Tibial nerve (tissue), 4 donors: Measurements from ENCODE around the gene LRRC4. TPM values are rescaled to one million over a fixed set of nuclear protein-coding genes. Genes with fewer than 3 reads are reported as not detected.

Experiments used
- DNase-seq, 2 donors: peaks; one replicate each; pipeline ENCODE4 v3.0.0-alpha.2; 2019; ENCODE audit warnings: low spot score in 2 of 2
- H3K27ac ChIP-seq, 4 donors: fragments of 200-600 bp; sonication (generic) in 3 of 4; one replicate each; pipeline ENCODE4 v1.5.1; 2017 to 2019; ENCODE audit warnings: mild to moderate bottlenecking in 1 of 4
- H3K27me3 ChIP-seq, 2 donors: fragments of 200-600 bp; sonication (generic) in 1 of 2; one replicate each; pipeline versions ENCODE4 v1.5.1 to v1.6.0; 2017 to 2019
- H3K36me3 ChIP-seq, 3 donors: fragments of 200-600 bp; sonication (generic); one replicate each; pipeline ENCODE4 v1.5.1; 2018 to 2019
- H3K4me1 ChIP-seq, 4 donors: fragments of 200-600 bp; sonication (generic) in 3 of 4; one replicate each; pipeline ENCODE4 v1.5.1; 2017 to 2019
- H3K4me3 ChIP-seq, 4 donors: fragments of 200-600 bp; sonication (generic) in 3 of 4; one replicate each; pipeline ENCODE4 v1.5.1; 2017 to 2019; ENCODE audit warnings: mild to moderate bottlenecking in 1 of 4, moderate library complexity in 1 of 4
- H3K9me3 ChIP-seq, 4 donors: fragments of 200-600 bp; sonication (generic) in 3 of 4; one replicate each; pipeline ENCODE4 v1.5.1; 2017 to 2019
- CTCF ChIP-seq, 5 experiments: fragments of 200-600 bp in 3 of 5; fragments of 450-650 bp in 2 of 5; sonication (generic) in 3 of 5; IDR thresholded peaks; one replicate each; pipeline ENCODE4 v1.5.1; 2016 to 2019; ENCODE audit warnings: antibody characterized with exemption in 5 of 5, mild to moderate bottlenecking in 3 of 5, moderate library complexity in 2 of 5
- EP300 ChIP-seq, 2 donors: sonication (generic); formaldehyde crosslinking; IDR thresholded peaks; one replicate each; pipeline ENCODE4 v1.6.1; 2017; ENCODE audit warnings: antibody characterized with exemption in 2 of 2, mild to moderate bottlenecking in 1 of 2
- POLR2A ChIP-seq, 2 donors: fragments of 450-650 bp; IDR thresholded peaks; one replicate each; pipeline ENCODE4 v1.6.1; 2017; ENCODE audit warnings: antibody characterized with exemption in 2 of 2, mild to moderate bottlenecking in 2 of 2, moderate library complexity in 2 of 2
- WGBS, 2 donors: methylation state at CpG; one replicate each; pipeline ENCODE4 v1.1.5; 2018; 5-methylcytosine and 5-hydroxymethylcytosine counted together
- total RNA-seq, 4 donors: library from RNA; depleted of rRNA; stranded (reverse); fragments of >200 nt; gene quantifications; one replicate each; pipeline ENCODE4 v1.1.0, GENCODE V29; 2016

LRRC4 gene
- total RNA-seq, 4 donors from 2014 or later = 2.2 to 2.4 (median 2.3) TPM

GRCh38 chr7:128067983-128068382 is 36.7 kb upstream of the LRRC4 start:
- H3K36me3 ChIP-seq = peaks cover 0 to 7% (median 0%) of the 10 kb centered on the region in 3 donors
- no peaks in the 10 kb centered on the region for H3K27me3 ChIP-seq
- H3K9me3 ChIP-seq = no peaks in the 10 kb centered on the region
- H3K4me1 ChIP-seq = no peaks in the 10 kb centered on the region
- 80% methylated on average over 5 of the region's 5 CpGs for WGBS, 2 donors
- no peak overlapping the region for H3K27ac ChIP-seq
- no peak for DNase-seq
- TF ChIP-seq EP300 (IDR thresholded peaks at IDR 0.05) = no peak
- no peak for TF ChIP-seq POLR2A (IDR thresholded peaks at IDR 0.05)
- no peak for TF ChIP-seq CTCF (IDR thresholded peaks at IDR 0.05)
- no peak overlapping the region for H3K4me3 ChIP-seq

- Histone ChIP-seq H3K27ac (no peak overlapping the region), H3K27me3 (no peaks in the 10 kb centered on the region), H3K4me1 (no peaks in the 10 kb centered on the region), H3K4me3 (no peak overlapping the region), H3K9me3 (no peaks in the 10 kb centered on the region), H3K36me3 (peaks cover 0 to 7% (median 0%) of the 10 kb centered on the region in 3 donors)
- WGBS, 2 donors = 26 to 51% methylated on average over 5 of the region's 5 CpGs
- no peak for TF ChIP-seq POLR2A (IDR thresholded peaks at IDR 0.05)
- no peak for TF ChIP-seq CTCF (IDR thresholded peaks at IDR 0.05)
- TF ChIP-seq EP300 (IDR thresholded peaks at IDR 0.05) = no peak
- DNase-seq = no peak
These were observed 35.6 kb upstream of the LRRC4 start for GRCh38 chr7:128066858-128067257.

GRCh38 chr7:128066395-128066794 is 35.2 kb upstream of the LRRC4 start:
- no peak overlapping the region for H3K27ac ChIP-seq
- 86 to 90% methylated on average over 10 of the region's 10 CpGs for WGBS, 2 donors
- peaks cover 0 to 7% (median 0%) of the 10 kb centered on the region in 3 donors for H3K36me3 ChIP-seq

GRCh38 chr7:128065872-128066271 is 34.6 kb upstream of the LRRC4 start:
- WGBS, 2 donors = 84 to 96% methylated on average over 7 of the region's 7 CpGs
- H3K36me3 ChIP-seq = peaks cover 0 to 7% (median 0%) of the 10 kb centered on the region in 3 donors
- no peaks in the 10 kb centered on the region for H3K9me3 ChIP-seq
- no peaks in the 10 kb centered on the region for H3K27me3 ChIP-seq
- no peak for DNase-seq
- H3K4me1 ChIP-seq = no peaks in the 10 kb centered on the region
- H3K4me3 ChIP-seq = no peak overlapping the region
- no peak overlapping the region for H3K27ac ChIP-seq
- TF ChIP-seq CTCF (IDR thresholded peaks at IDR 0.05) (no peak), POLR2A (IDR thresholded peaks at IDR 0.05) (no peak), EP300 (IDR thresholded peaks at IDR 0.05) (no peak)

More at GRCh38 chr7:128066395-128066794, 35.2 kb upstream of the LRRC4 start:
- TF ChIP-seq CTCF (IDR thresholded peaks at IDR 0.05) (no peak), EP300 (IDR thresholded peaks at IDR 0.05) (no peak), POLR2A (IDR thresholded peaks at IDR 0.05) (no peak)
- H3K4me1 ChIP-seq = no peaks in the 10 kb centered on the region
- no peak overlapping the region for H3K4me3 ChIP-seq
- no peaks in the 10 kb centered on the region for H3K9me3 ChIP-seq
- no peak for DNase-seq
- H3K27me3 ChIP-seq = no peaks in the 10 kb centered on the region

GRCh38 chr7:128063088-128063487 is 31.9 kb upstream of the LRRC4 start:
- TF ChIP-seq EP300 (IDR thresholded peaks at IDR 0.05) (no peak), POLR2A (IDR thresholded peaks at IDR 0.05) (no peak), CTCF (IDR thresholded peaks at IDR 0.05) (no peak)
- H3K4me3 ChIP-seq = no peak overlapping the region
- no peaks in the 10 kb centered on the region for H3K4me1 ChIP-seq
- H3K27ac ChIP-seq = no peak overlapping the region
- DNase-seq = no peak
- WGBS, 2 donors = 71 to 85% methylated on average over 8 of the region's 8 CpGs
- no peaks in the 10 kb centered on the region for H3K36me3 ChIP-seq
- no peaks in the 10 kb centered on the region for H3K9me3 ChIP-seq
- no peaks in the 10 kb centered on the region for H3K27me3 ChIP-seq
